Cardiac fibroblast (primary cell): ENCODE data around the gene PKIB.

ENCODE experiments used
- DNase-seq, 2 donors: peaks; one replicate each; pipeline versions ENCODE4 v3.0.0 to v3.0.0-alpha.2; 2010; ENCODE audit warnings: low read depth in 2 of 2
- H3K4me3 ChIP-seq, 2 donors: replicated peaks in 1 of 2; 1 replicate in 1 of 2; 2 replicates in 1 of 2; pipeline ENCODE4 v1.5.1; 2011; ENCODE audit warnings: low read depth in 2 of 2, low read length in 2 of 2, mild to moderate bottlenecking in 2 of 2, moderate library complexity in 1 of 2
- CTCF ChIP-seq: IDR thresholded peaks from one replicate; pipeline ENCODE4 v1.5.1; 2011; ENCODE audit warnings: low read depth, mild to moderate bottlenecking, low read length, inconsistent platforms

PKIB gene

GRCh38 chr6:122649701-122650100, 39.5 kb downstream of the PKIB start:
- DNase-seq: peak in 1 of 2 donors; percentile 40
- H3K4me3 ChIP-seq: no peak overlapping the region
- TF ChIP-seq CTCF: no peak

- H3K4me3 ChIP-seq: no peak overlapping the region
- no peak for TF ChIP-seq CTCF
- DNase-seq: no peak
Measured at GRCh38 chr6:122650403-122650802, 40.2 kb downstream of the PKIB start.

- H3K4me3 ChIP-seq: no peak overlapping the region
- DNase-seq: no peak
- TF ChIP-seq CTCF: no peak
Measured at GRCh38 chr6:122651031-122651430, 40.8 kb downstream of the PKIB start.

- peak; percentile 41 to 45 for DNase-seq
- TF ChIP-seq CTCF: no peak
- H3K4me3 ChIP-seq: no peak overlapping the region
Measured at GRCh38 chr6:122651604-122652003, 41.4 kb downstream of the PKIB start.

GRCh38 chr6:122652431-122652830, 42.2 kb downstream of the PKIB start:
- TF ChIP-seq CTCF: no peak
- no peak overlapping the region for H3K4me3 ChIP-seq
- peak in 1 of 2 donors; percentile 18 for DNase-seq

GRCh38 chr6:122653094-122653493, 42.9 kb downstream of the PKIB start:
- no peak for TF ChIP-seq CTCF
- DNase-seq: peak in 1 of 2 donors; percentile 57
- H3K4me3 ChIP-seq: no peak overlapping the region

GRCh38 chr6:122654012-122654411, 43.8 kb downstream of the PKIB start:
- peak in 1 of 2 donors; percentile 5 for DNase-seq
- H3K4me3 ChIP-seq: no peak overlapping the region
- no peak for TF ChIP-seq CTCF
